ENCODE results near the gene P2RY1.

DNA sequence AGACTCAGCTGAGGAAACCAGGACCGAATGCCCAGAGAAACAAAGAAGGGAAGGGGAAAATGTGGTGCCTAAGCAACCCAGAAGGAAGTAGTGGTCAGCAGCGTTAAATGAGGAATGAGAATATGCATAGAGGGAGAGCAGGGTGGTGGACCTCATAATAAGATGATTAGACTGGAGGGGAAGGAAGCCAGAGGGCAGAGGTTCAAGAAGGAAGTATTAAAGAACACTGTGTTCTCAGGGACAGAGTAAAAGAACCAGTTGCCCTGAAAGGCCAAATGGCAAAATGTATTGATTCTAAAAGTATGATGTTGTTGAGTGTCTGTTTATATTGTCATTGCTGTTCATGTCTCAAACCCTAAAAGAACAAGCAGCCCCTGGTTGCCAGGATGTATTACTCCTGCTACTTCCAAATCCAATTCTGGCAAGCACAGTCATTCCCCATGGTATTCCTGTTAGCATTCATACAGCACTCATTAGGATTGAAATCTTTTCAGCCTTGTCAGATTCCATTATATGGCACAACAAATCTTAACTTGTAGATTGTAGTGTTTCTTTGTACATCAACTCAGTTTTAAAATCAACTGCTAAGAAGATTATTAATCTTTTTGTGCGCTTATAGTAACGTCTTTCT is 23.4 kb downstream of the P2RY1 start:
- TF ChIP-seq POLR2A (IDR thresholded peaks at IDR 0.05), result no peak
- TF ChIP-seq, protein P1, sequence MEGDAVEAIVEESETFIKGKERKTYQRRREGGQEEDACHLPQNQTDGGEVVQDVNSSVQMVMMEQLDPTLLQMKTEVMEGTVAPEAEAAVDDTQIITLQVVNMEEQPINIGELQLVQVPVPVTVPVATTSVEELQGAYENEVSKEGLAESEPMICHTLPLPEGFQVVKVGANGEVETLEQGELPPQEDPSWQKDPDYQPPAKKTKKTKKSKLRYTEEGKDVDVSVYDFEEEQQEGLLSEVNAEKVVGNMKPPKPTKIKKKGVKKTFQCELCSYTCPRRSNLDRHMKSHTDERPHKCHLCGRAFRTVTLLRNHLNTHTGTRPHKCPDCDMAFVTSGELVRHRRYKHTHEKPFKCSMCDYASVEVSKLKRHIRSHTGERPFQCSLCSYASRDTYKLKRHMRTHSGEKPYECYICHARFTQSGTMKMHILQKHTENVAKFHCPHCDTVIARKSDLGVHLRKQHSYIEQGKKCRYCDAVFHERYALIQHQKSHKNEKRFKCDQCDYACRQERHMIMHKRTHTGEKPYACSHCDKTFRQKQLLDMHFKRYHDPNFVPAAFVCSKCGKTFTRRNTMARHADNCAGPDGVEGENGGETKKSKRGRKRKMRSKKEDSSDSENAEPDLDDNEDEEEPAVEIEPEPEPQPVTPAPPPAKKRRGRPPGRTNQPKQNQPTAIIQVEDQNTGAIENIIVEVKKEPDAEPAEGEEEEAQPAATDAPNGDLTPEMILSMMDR (IDR thresholded peaks at IDR 0.05), result no peak

All from suprapubic skin (tissue), 3 donors.